Mesendoderm (in vitro differentiated cells): ENCODE measurements around the gene ZNF70.

Experiments used
- DNase-seq: peaks from one replicate; pipeline ENCODE4 v3.0.0; 2013
- H2AK5ac ChIP-seq: 2 replicates; pipeline ENCODE4 v1.6.1; 2013; ENCODE audit warnings: low read length, inconsistent platforms
- H2BK120ac ChIP-seq: 2 replicates; pipeline ENCODE4 v1.6.1; 2013; ENCODE audit warnings: low read depth, mild to moderate bottlenecking, low read length, moderate library complexity, mixed read lengths
- H2BK15ac ChIP-seq: replicated peaks from 2 replicates; pipeline ENCODE4 v1.6.1; 2013; ENCODE audit warnings: low read depth, mild to moderate bottlenecking, moderate library complexity
- H2BK5ac ChIP-seq: 2 replicates; pipeline ENCODE4 v1.6.1; 2013; ENCODE audit warnings: low read length, inconsistent platforms
- H3K18ac ChIP-seq: 2 replicates; pipeline ENCODE4 v1.6.1; 2013; ENCODE audit warnings: mild to moderate bottlenecking, low read length, mixed read lengths
- H3K23ac ChIP-seq: one replicate; pipeline ENCODE4 v1.6.1; 2013; ENCODE audit warnings: low read length
- H3K27ac ChIP-seq: 2 replicates; pipeline ENCODE4 v1.5.1; 2013; ENCODE audit warnings: low read depth, mild to moderate bottlenecking, inconsistent platforms, low read length, moderate library complexity
- H3K27me3 ChIP-seq: 2 replicates; pipeline ENCODE4 v1.6.1; 2013; ENCODE audit warnings: low read length, control low read depth, mild to moderate bottlenecking, inconsistent platforms; ENCODE audit not compliant: insufficient read depth, poor library complexity
- H3K36me3 ChIP-seq: 2 replicates; pipeline ENCODE4 v1.6.1; 2013; ENCODE audit warnings: low read length, inconsistent platforms; ENCODE audit not compliant: control insufficient read depth, insufficient read depth
- H3K4ac ChIP-seq: one replicate; pipeline ENCODE4 v1.6.1; 2013; ENCODE audit warnings: low read depth, mild to moderate bottlenecking, low read length, moderate library complexity
- H3K4me1 ChIP-seq: 2 replicates; pipeline ENCODE4 v1.6.1; 2013; ENCODE audit warnings: low read depth, low read length, inconsistent platforms; ENCODE audit not compliant: control insufficient read depth
- H3K4me2 ChIP-seq: 2 replicates; pipeline ENCODE4 v1.6.1; 2013; ENCODE audit warnings: low read length
- H3K4me3 ChIP-seq: 2 replicates; pipeline ENCODE4 v1.5.1; 2013; ENCODE audit warnings: mild to moderate bottlenecking, low read length
- H3K56ac ChIP-seq: one replicate; pipeline ENCODE4 v1.6.1; 2013; ENCODE audit warnings: low read length
- H3K79me1 ChIP-seq: 2 replicates; pipeline ENCODE4 v1.6.1; 2013; ENCODE audit warnings: low read length, inconsistent platforms
- H3K79me2 ChIP-seq: 2 replicates; pipeline ENCODE4 v1.6.1; 2013; ENCODE audit warnings: mild to moderate bottlenecking, low read length; ENCODE audit not compliant: control insufficient read depth, insufficient read depth
- H3K9ac ChIP-seq: 2 replicates; pipeline ENCODE4 v1.6.1; 2013; ENCODE audit warnings: low read length, inconsistent platforms
- H4K5ac ChIP-seq: one replicate; pipeline ENCODE4 v1.6.1; 2013; ENCODE audit warnings: low read length
- H4K8ac ChIP-seq: one replicate; pipeline ENCODE4 v1.6.1; 2013; ENCODE audit warnings: low read depth, mild to moderate bottlenecking, control low read depth, low read length, moderate library complexity
- WGBS: extraction: QIAGEN DNeasy Blood & Tissue Kit; methylation state at CpG from one replicate; pipeline ENCODE4 v1.1.7; 2013; ENCODE audit warnings: low lambda C conversion rate, missing lambda C conversion rate; ENCODE audit not compliant: insufficient coverage; ENCODE audit errors: extremely low coverage; 5-methylcytosine and 5-hydroxymethylcytosine counted together

Gene ZNF70

DNA sequence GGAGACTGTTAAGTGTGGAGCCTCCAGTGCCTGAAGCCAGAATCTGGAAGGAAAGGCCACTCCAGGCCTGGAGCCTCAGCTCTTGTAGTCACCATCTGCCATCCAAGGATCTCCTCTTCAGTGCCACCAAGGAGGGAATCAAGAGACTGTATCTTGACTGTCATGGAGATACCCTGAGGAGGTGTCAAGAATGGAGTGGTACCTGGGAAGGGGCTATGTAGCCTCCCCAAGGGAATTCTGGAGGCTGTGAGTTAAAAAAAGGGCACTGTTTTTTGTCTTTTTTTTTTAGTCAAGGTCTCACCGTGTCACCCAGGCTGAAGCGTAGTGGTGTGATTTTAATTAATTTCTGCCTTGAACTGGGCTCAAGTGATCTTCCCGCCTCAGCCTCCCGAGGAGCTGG lies 8.7 kb upstream of the ZNF70 start:
- H2BK120ac ChIP-seq = no peak overlapping the region
- no peak for DNase-seq
- H3K79me1 ChIP-seq = no peaks in the 10 kb centered on the region
- H3K9ac ChIP-seq = no peak overlapping the region
- H3K27ac ChIP-seq = no peak overlapping the region
- no peak overlapping the region for H3K23ac ChIP-seq
- no peak overlapping the region for H3K18ac ChIP-seq
- no peak overlapping the region for H4K5ac ChIP-seq
- no peak overlapping the region for H2BK15ac ChIP-seq
- H2BK5ac ChIP-seq = no peak overlapping the region
- H2AK5ac ChIP-seq = no peak overlapping the region
- H3K4me3 ChIP-seq = no peak overlapping the region
- H3K79me2 ChIP-seq = no peaks in the 10 kb centered on the region
- WGBS = no CpG with 5 or more reads among the region's 4 CpGs
- no peak overlapping the region for H3K4ac ChIP-seq
- H3K4me1 ChIP-seq = peaks cover 10% of the 10 kb centered on the region
- no peak overlapping the region for H3K56ac ChIP-seq
- H3K36me3 ChIP-seq = no peaks in the 10 kb centered on the region
- no peak overlapping the region for H3K4me2 ChIP-seq
- H4K8ac ChIP-seq = no peak overlapping the region
- H3K27me3 ChIP-seq = no peaks in the 10 kb centered on the region

DNA sequence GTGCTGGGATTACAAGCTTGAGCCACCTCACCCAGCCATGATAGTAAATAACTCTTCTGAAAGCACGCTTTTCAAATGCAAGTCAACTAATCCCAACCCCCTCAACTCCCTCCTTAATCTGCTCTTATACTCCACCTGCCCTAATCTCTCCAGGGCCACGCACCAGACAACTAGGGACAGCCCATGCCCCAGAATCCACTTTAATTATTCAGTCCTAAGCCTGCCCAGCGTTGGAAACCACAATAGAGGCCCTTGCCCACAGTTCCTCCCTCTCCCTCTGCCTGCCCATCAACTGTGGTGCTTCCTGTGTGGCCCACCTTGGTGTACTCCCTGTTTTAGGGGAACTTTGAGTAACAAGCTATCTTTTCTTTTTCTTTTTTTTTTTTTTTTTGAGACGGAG lies 6.0 kb upstream of the ZNF70 start:
- no peak overlapping the region for H4K8ac ChIP-seq
- no CpG with 5 or more reads among the region's 4 CpGs for WGBS

DNA sequence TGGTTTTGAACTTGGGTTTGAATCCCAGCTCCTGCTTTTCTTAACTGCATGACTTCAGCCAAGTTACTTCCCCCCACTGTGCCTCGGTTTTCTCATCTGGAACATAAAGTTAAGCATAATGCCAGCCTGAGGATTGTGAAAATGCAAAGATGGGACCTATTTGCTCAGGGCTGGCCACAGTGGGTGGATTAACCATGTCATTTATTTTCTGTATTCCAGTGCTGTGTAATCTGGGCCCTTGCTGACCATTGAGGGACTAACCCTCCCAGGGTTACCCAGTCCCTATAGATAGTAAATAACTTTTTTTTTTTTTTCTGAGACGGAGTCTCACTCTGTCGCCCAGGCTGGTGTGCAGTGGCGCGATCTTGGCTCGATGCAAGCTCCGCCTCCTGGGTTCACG lies 4.8 kb upstream of the ZNF70 start:
- H3K23ac ChIP-seq = no peak overlapping the region
- H3K4me3 ChIP-seq = no peak overlapping the region
- no peak for DNase-seq
- H3K4me2 ChIP-seq = no peak overlapping the region
- H3K56ac ChIP-seq = no peak overlapping the region
- no peaks in the 10 kb centered on the region for H3K79me2 ChIP-seq
- H3K18ac ChIP-seq = no peak overlapping the region
- no peaks in the 10 kb centered on the region for H3K36me3 ChIP-seq
- H4K5ac ChIP-seq = no peak overlapping the region
- H2BK15ac ChIP-seq = no peak overlapping the region
- no peak overlapping the region for H3K9ac ChIP-seq
- no peaks in the 10 kb centered on the region for H3K79me1 ChIP-seq
- H2BK5ac ChIP-seq = no peak overlapping the region
- no peak overlapping the region for H4K8ac ChIP-seq
- no peak overlapping the region for H3K4ac ChIP-seq
- no peaks in the 10 kb centered on the region for H3K27me3 ChIP-seq
- no CpG with 5 or more reads among the region's 8 CpGs for WGBS
- no peak overlapping the region for H2AK5ac ChIP-seq
- no peak overlapping the region for H3K27ac ChIP-seq
- H2BK120ac ChIP-seq = no peak overlapping the region
- no peaks in the 10 kb centered on the region for H3K4me1 ChIP-seq

More for the DNA sequence above, 6.0 kb upstream of the ZNF70 start:
- Histone ChIP-seq H3K4me3 (no peak overlapping the region), H3K27me3 (no peaks in the 10 kb centered on the region), H3K36me3 (no peaks in the 10 kb centered on the region), H3K4me1 (no peaks in the 10 kb centered on the region), H3K18ac (no peak overlapping the region), H3K4me2 (no peak overlapping the region), H2BK15ac (no peak overlapping the region), H3K23ac (no peak overlapping the region), H3K79me1 (no peaks in the 10 kb centered on the region), H3K56ac (no peak overlapping the region), H3K79me2 (no peaks in the 10 kb centered on the region), H2BK5ac (no peak overlapping the region), H3K4ac (no peak overlapping the region), H2BK120ac (no peak overlapping the region), H2AK5ac (no peak overlapping the region), H3K9ac (no peak overlapping the region), H4K5ac (no peak overlapping the region), H3K27ac (no peak overlapping the region)
- no peak for DNase-seq

DNA sequence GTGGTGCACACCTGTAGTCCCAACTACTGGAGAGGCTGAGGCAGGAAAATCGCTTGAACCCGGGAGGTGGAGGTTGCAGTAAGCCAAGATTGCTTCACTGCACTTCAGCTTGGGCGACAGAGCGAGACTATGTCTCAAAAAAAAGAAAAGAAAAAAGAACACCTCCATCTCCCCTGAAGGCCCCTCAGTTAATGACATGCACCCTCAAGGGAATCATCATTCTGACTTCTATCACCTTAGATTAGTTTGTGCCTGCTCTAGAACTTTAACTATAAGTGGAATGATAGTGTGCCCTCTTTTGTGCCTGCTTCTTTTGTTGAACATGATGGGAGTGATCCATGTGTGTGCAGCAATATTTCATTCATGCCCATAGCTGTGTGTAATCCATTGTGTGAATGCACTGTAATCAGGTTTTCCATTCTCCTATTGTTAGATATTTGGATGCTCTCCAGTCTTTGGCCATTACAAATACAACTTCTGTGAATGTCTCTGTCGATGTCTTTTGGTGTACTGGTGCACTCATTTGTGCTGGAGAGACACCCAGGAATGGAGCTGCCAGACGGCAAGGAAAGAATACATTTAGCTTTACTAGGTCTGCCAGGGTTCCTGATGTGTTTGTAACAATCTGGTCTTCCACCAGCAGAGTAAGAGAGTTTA lies 4.2 kb upstream of the ZNF70 start:
- WGBS = no CpG with 5 or more reads among the region's 6 CpGs
- Histone ChIP-seq H3K18ac (no peak overlapping the region), H3K4me3 (no peak overlapping the region), H4K8ac (no peak overlapping the region), H3K9ac (no peak overlapping the region), H3K23ac (no peak overlapping the region), H2AK5ac (no peak overlapping the region), H3K36me3 (no peaks in the 10 kb centered on the region), H3K4ac (no peak overlapping the region), H3K79me1 (no peaks in the 10 kb centered on the region), H3K79me2 (no peaks in the 10 kb centered on the region), H2BK15ac (no peak overlapping the region), H2BK5ac (no peak overlapping the region), H3K4me2 (no peak overlapping the region), H2BK120ac (no peak overlapping the region), H3K56ac (no peak overlapping the region), H3K27me3 (no peaks in the 10 kb centered on the region), H3K4me1 (no peaks in the 10 kb centered on the region), H4K5ac (no peak overlapping the region), H3K27ac (no peak overlapping the region)
- no peak for DNase-seq

DNA sequence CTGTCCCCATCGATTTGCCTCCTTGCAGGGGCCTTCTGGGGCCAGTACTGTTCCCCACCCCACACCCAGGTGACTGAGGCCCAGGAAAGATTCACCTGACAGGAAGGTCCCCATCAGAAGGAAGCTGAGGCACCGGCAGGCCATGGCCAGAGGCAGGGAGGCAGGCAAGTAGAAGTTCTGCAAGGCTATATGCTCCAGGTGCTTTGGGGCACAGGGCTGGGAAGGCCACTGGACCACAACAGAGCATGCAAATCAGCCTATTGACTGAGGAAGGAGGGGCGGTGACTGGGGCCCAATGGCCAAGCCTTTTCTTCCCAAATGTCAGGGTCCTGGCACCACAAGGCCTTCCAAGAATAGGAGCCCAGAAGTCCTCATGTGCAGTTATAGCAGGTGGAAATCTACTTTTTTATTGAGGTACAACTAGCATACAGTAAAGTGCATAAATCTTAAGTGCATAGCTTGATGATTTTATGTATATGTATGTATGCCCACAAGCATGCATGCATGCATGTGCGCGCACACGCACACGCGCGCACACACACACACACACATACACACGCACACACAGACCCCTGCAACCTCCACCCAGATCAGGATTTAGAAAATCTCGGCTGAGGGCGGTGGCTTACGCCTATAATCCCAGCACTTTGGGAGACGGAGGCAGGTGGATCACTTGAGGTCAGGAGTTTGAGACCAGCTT lies 3.5 kb upstream of the ZNF70 start, which contains the start of gene VPREB3:
Gene VPREB3, minus strand, starts transcription at position 206 of the 700 bp plus-strand sequence. Its CDS starts 62 bp downstream, at position 144.
- no CpG with 5 or more reads among the region's 14 CpGs for WGBS
- Histone ChIP-seq H3K79me2 (no peaks in the 10 kb centered on the region), H2BK120ac (no peak within 1 kb of the TSS), H3K56ac (no peak within 1 kb of the TSS), H3K79me1 (no peaks in the 10 kb centered on the region), H3K27ac (no peak within 1 kb of the TSS), H4K5ac (no peak within 1 kb of the TSS), H3K9ac (no peak within 1 kb of the TSS), H3K18ac (no peak within 1 kb of the TSS), H3K4me3 (no peak within 1 kb of the TSS), H2AK5ac (no peak within 1 kb of the TSS), H2BK5ac (no peak within 1 kb of the TSS), H3K4ac (no peak within 1 kb of the TSS), H2BK15ac (no peak within 1 kb of the TSS), H4K8ac (no peak within 1 kb of the TSS), H3K4me2 (no peak within 1 kb of the TSS), H3K36me3 (no peaks in the 10 kb centered on the region), H3K23ac (no peak within 1 kb of the TSS), H3K4me1 (peaks cover 2% of the 10 kb centered on the region), H3K27me3 (no peaks in the 10 kb centered on the region)
- DNase-seq = no peak
